Upper lobe of right lung (tissue), 1 donor: ENCODE data around the gene TMEM151B. TPM values are rescaled to one million over a fixed set of nuclear protein-coding genes. Genes with fewer than 3 reads are reported as not detected.
A peak's percentile ranks its signal among the peaks of the same experiment; 100 is the strongest.

ENCODE experiments used
- ATAC-seq: fragments of 200-7000 bp; cut with Tn5 transposase; one replicate; pipeline ENCODE4 v1.9.1; 2020; ENCODE audit warnings: mild to moderate bottlenecking, moderate library complexity
- DNase-seq: peaks from one replicate; pipeline ENCODE4 v3.0.0-alpha.2; 2020
- H3K27ac ChIP-seq: fragments of 200-600 bp; one replicate; pipeline ENCODE4 v1.8.0; 2022
- H3K27me3 ChIP-seq: fragments of 200-600 bp; one replicate; pipeline ENCODE4 v1.8.0; 2022; ENCODE audit warnings: mild to moderate bottlenecking
- H3K36me3 ChIP-seq: fragments of 200-600 bp; one replicate; pipeline ENCODE4 v1.8.0; 2022
- H3K4me1 ChIP-seq: fragments of 200-600 bp; one replicate; pipeline ENCODE4 v1.8.0; 2022
- H3K4me3 ChIP-seq: fragments of 200-600 bp; one replicate; pipeline ENCODE4 v1.8.0; 2022; ENCODE audit warnings: mild to moderate bottlenecking
- H3K9me3 ChIP-seq: fragments of 200-600 bp; one replicate; pipeline ENCODE4 v1.8.0; 2022
- CTCF ChIP-seq: fragments of 200-600 bp; IDR thresholded peaks from one replicate; pipeline ENCODE4 v1.8.0; 2022; ENCODE audit warnings: antibody characterized with exemption
- intact Hi-C: fragments of 100-400 bp; cut with DNase I; formaldehyde crosslinking; loops from one replicate; pipeline ENCODE4 v1.11.0; 2022
- total RNA-seq: library from RNA; stranded (reverse); fragmentation: NEBNext Ultra II Directional; extraction: Animal tissue kit (Norgen Biotek cat#: 25700); gene quantifications from one replicate; pipeline ENCODE4 v1.2.1, GENCODE V29; 2021
- donor health status: DM: no; HTN: yes; CAD: no; lungs with severe emphysema.

TMEM151B gene
- total RNA-seq, 1 donor from 2014 or later = not detected

GRCh38 chr6:44276667-44277640 is 6.7 kb downstream of the TMEM151B start:
- no peak overlapping the region for H3K4me3 ChIP-seq
- H3K4me1 ChIP-seq = no peaks in the 10 kb centered on the region
- no peaks in the 10 kb centered on the region for H3K9me3 ChIP-seq
- DNase-seq (no peak), ATAC-seq (no peak)
- TF ChIP-seq CTCF = no peak
- H3K27me3 ChIP-seq = peaks cover 59% of the 10 kb centered on the region
- no peaks in the 10 kb centered on the region for H3K36me3 ChIP-seq
- intact Hi-C loops = no loop called here
- no peak overlapping the region for H3K27ac ChIP-seq

GRCh38 chr6:44277763-44278162 is 7.5 kb downstream of the TMEM151B start:
- no peaks in the 10 kb centered on the region for H3K36me3 ChIP-seq
- DNase-seq (no peak), ATAC-seq (no peak)
- no peaks in the 10 kb centered on the region for H3K4me1 ChIP-seq
- intact Hi-C loops = no loop called here
- TF ChIP-seq CTCF = no peak
- H3K27me3 ChIP-seq = peaks cover 51% of the 10 kb centered on the region
- no peak overlapping the region for H3K4me3 ChIP-seq
- H3K27ac ChIP-seq = no peak overlapping the region
- H3K9me3 ChIP-seq = no peaks in the 10 kb centered on the region

- Histone ChIP-seq H3K4me1 (no peaks in the 10 kb centered on the region), H3K4me3 (no peak overlapping the region), H3K27me3 (peaks cover 45% of the 10 kb centered on the region), H3K36me3 (no peaks in the 10 kb centered on the region), H3K27ac (no peak overlapping the region), H3K9me3 (no peaks in the 10 kb centered on the region)
- DNase-seq (no peak), ATAC-seq (no peak)
- intact Hi-C loops = no loop called here
- TF ChIP-seq CTCF = no peak
These were observed 8.1 kb downstream of the TMEM151B start for GRCh38 chr6:44278315-44278714.

GRCh38 chr6:44278774-44279697 is 8.8 kb downstream of the TMEM151B start:
- intact Hi-C loops = no loop called here
- H3K9me3 ChIP-seq = no peaks in the 10 kb centered on the region
- peaks cover 42% of the 10 kb centered on the region for H3K27me3 ChIP-seq
- H3K27ac ChIP-seq = no peak overlapping the region
- H3K4me3 ChIP-seq = no peak overlapping the region
- H3K4me1 ChIP-seq = no peaks in the 10 kb centered on the region
- H3K36me3 ChIP-seq = no peaks in the 10 kb centered on the region
- ATAC-seq (peak; percentile 33), DNase-seq (no peak)
- TF ChIP-seq CTCF = no peak

GRCh38 chr6:44284121-44284520 is 13.9 kb downstream of the TMEM151B start:
- DNase-seq (no peak), ATAC-seq (peak; percentile 67)
- no peak overlapping the region for H3K27ac ChIP-seq

More at GRCh38 chr6:44284121-44284520, 13.9 kb downstream of the TMEM151B start:
- intact Hi-C loops = no loop called here
- peaks cover 33% of the 10 kb centered on the region for H3K27me3 ChIP-seq
- H3K36me3 ChIP-seq = no peaks in the 10 kb centered on the region
- no peak overlapping the region for H3K4me3 ChIP-seq
- H3K4me1 ChIP-seq = no peaks in the 10 kb centered on the region
- no peak for TF ChIP-seq CTCF
- no peaks in the 10 kb centered on the region for H3K9me3 ChIP-seq
